ENCODE results near the gene CRHR2.

- TF ChIP-seq POLR2A (IDR thresholded peaks at IDR 0.05) = no peak
- TF ChIP-seq CTCF (IDR thresholded peaks at IDR 0.05) = no peak
Observed at GRCh38 chr7:30617359-30617758, 64.9 kb downstream of the CRHR2 start.

Data from heart left ventricle (tissue), 13 donors.